Ovary (tissue), 3 donors: Measurements from ENCODE around the gene VPS13A.

ENCODE experiments used
- POLR2A ChIP-seq: fragments of 450-650 bp; IDR thresholded peaks from one replicate; pipeline ENCODE4 v1.6.1; 2017; ENCODE audit warnings: antibody characterized with exemption, mild to moderate bottlenecking, moderate library complexity
- TF ChIP-seq, protein P1 (sequence below), 3 donors: fragments of 450-650 bp in 2 of 3; fragments of 200-600 bp in 1 of 3; IDR thresholded peaks; one replicate each; pipeline versions ENCODE4 v1.5.1 to v1.8.0; 2016 to 2022; ENCODE audit warnings: antibody characterized with exemption in 3 of 3, mild to moderate bottlenecking in 1 of 3
- donor health status: DM: no; HTN: no; CAD: no.

DNA sequence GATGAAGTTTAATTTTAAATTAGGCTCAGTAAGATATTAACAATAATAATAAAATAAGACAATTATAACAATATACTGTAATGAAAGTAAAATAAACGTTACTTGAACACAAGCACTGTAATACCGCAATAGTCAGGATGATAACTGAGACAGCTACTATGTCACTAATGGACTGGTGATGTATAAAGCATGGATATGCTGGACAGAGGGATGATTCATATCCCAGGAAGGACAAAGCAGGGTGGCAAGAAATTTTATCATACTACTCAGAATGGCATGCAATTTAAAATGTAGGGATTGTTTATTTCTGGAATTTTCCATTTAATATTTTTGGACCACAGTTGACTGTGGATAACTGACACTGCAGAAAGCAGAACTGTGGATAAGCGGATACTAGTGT lies 196.9 kb downstream of the VPS13A start:
- TF ChIP-seq, protein P1, sequence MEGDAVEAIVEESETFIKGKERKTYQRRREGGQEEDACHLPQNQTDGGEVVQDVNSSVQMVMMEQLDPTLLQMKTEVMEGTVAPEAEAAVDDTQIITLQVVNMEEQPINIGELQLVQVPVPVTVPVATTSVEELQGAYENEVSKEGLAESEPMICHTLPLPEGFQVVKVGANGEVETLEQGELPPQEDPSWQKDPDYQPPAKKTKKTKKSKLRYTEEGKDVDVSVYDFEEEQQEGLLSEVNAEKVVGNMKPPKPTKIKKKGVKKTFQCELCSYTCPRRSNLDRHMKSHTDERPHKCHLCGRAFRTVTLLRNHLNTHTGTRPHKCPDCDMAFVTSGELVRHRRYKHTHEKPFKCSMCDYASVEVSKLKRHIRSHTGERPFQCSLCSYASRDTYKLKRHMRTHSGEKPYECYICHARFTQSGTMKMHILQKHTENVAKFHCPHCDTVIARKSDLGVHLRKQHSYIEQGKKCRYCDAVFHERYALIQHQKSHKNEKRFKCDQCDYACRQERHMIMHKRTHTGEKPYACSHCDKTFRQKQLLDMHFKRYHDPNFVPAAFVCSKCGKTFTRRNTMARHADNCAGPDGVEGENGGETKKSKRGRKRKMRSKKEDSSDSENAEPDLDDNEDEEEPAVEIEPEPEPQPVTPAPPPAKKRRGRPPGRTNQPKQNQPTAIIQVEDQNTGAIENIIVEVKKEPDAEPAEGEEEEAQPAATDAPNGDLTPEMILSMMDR (IDR thresholded peaks at IDR 0.05), result no peak
- TF ChIP-seq POLR2A, result no peak
